Activated T-helper 17 cell treated with anti-CD3 and anti-CD28 coated beads, Interleukin-2, amount 50 U/mL, for 72 hours (primary cell): ENCODE results near the gene GGT6. TPM values are rescaled to one million over a fixed set of nuclear protein-coding genes. Genes with fewer than 3 reads are reported as not detected.
"Not testable (repeated sequence)": the region's sequence is repeated elsewhere in the genome, so short reads cannot be mapped to it uniquely, and the experiment has no call there.

ENCODE experiments used
- ATAC-seq: fragments of 150-1000 bp; cut with Tn5 transposase; replicated peaks from 2 replicates; pipeline ENCODE4 v1.10.0; 2021; ENCODE audit warnings: mild to moderate bottlenecking, moderate library complexity
- H3K27ac Mint-ChIP-seq: one replicate; pipeline ENCODE4 v1.8.0; 2022; ENCODE audit warnings: mixed read lengths
- H3K27me3 Mint-ChIP-seq: one replicate; pipeline ENCODE4 v1.8.0; 2022; ENCODE audit warnings: mixed read lengths
- H3K36me3 Mint-ChIP-seq: one replicate; pipeline ENCODE4 v1.8.0; 2022; ENCODE audit warnings: low read depth, mild to moderate bottlenecking, mixed read lengths
- H3K4me1 Mint-ChIP-seq: one replicate; pipeline ENCODE4 v1.8.0; 2022; ENCODE audit warnings: mixed read lengths
- H3K4me3 Mint-ChIP-seq: one replicate; pipeline ENCODE4 v1.8.0; 2022; ENCODE audit warnings: mild to moderate bottlenecking, mixed read lengths
- H3K9me3 Mint-ChIP-seq: one replicate; pipeline ENCODE4 v1.8.0; 2022; ENCODE audit warnings: mixed read lengths
- total RNA-seq, 2 donors: library from RNA; stranded (reverse); gene quantifications; one replicate each; pipeline ENCODE4 v1.2.3, GENCODE V29; 2022

The GGT6 gene
- total RNA-seq, 2 donors from 2014 or later = not detected

DNA sequence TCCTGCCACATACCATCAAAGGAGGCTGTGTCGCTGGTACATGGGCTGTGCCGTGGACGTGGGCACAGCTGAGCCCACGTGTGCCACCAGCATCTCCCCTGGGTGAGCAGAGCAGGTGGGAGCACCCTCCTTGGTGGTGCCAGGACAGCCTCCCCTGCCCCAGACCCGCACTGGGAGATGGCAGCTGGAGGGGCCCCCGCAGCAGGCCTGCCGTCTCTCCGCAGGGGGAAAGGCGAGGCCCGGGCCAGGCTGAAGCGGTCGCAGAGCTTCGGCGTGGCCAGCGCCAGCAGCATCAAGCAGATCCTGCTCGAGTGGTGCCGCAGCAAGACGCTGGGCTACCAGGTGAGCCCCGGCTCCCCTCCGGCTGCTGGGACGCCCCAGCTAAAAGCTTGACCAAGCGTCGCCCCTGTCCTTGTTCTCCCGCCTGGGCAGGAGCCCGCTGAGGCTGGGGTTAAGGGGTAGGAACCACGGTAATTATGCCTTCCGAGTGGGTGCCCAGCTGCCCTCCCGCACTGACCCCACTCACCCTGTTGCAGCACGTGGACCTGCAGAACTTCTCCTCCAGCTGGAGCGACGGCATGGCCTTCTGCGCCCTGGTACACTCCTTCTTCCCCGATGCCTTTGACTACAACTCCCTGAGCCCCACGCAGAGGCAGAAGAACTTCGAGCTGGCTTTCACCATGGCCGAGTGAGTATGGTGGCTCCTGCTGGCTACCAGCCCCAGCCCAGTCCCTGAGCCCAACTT is 36.4 kb upstream of the GGT6 start:
- ATAC-seq = no peak
- H3K36me3 Mint-ChIP-seq = no peaks in the 10 kb centered on the region
- no peaks in the 10 kb centered on the region for H3K9me3 Mint-ChIP-seq

DNA sequence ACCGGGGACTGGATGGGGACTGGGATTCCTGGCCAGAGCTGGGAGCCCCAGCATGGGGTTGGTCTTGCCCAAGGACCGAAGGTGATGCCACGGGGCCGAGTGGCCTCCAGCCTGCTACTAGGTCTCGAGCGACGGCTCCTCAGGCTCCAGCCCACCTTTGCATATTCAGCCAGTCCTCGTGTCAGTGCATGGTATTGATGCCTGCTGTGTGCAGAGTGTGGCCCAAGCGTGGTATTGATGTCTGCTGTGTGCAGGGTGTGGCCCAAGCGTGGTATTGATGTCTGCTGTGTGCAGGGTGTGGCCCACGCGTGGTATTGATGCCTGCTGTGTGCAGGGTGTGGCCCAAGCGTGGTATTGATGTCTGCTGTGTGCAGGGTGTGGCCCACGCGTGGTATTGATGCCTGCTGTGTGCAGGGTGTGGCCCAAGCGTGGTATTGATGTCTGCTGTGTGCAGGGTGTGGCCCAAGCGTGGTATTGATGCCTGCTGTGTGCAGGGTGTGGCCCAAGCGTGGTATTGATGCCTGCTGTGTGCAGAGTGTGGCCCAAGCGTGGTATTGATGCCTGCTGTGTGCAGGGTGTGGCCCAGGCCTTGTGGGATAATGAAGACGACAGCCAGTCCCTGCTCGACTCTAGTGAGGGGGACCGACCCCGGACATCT is 35.4 kb upstream of the GGT6 start:
- H3K36me3 Mint-ChIP-seq, H3K27ac Mint-ChIP-seq, H3K27me3 Mint-ChIP-seq, H3K4me3 Mint-ChIP-seq, H3K9me3 Mint-ChIP-seq, H3K4me1 Mint-ChIP-seq, ATAC-seq: not testable (repeated sequence)

More for the DNA sequence above, 36.4 kb upstream of the GGT6 start:
- Mint-ChIP-seq H3K27ac (no peak overlapping the region), H3K4me1 (no peaks in the 10 kb centered on the region), H3K27me3 (peaks cover 5% of the 10 kb centered on the region), H3K4me3 (no peak overlapping the region)

DNA sequence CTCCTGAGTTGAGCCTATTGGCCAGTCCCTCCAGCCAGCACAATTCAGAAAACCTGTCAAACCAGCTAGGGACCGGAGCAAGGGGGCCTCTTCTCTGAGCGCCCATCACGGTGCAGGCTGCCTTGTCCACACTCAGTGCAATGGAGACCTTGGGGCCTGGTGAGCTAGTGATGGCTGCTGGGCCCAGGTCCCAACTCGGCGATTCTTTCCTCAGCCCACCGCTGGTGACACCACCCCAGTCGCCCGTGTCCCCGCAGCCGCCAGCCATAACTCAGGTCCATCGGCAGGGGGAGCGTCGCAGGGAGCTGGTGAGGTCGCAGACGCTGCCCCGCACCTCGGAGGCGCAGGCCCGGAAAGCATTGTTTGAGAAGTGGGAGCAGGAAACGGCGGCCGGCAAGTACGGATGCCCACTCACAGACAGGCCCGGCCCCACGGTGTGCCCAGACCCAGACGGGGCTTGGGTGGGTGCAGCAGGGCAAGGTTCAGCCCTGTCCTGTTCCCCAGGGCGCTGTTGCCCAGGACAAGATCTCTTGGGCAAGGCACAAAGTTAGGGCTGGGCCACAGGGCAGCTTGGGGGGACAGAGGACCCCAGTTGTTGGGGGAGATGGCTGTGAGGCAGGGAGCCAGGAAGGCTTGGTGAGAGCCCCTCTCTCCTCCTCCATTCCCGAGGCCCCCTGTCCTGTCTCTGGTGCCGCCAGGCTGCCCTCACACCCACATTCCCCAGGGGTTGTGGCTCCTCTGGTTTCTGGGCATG is 34.7 kb upstream of the GGT6 start:
- Mint-ChIP-seq H3K4me1 (no peaks in the 10 kb centered on the region), H3K27ac (no peak overlapping the region), H3K9me3 (no peaks in the 10 kb centered on the region), H3K4me3 (no peak overlapping the region), H3K27me3 (peaks cover 10% of the 10 kb centered on the region), H3K36me3 (no peaks in the 10 kb centered on the region)
- peak; percentile 34 for ATAC-seq

DNA sequence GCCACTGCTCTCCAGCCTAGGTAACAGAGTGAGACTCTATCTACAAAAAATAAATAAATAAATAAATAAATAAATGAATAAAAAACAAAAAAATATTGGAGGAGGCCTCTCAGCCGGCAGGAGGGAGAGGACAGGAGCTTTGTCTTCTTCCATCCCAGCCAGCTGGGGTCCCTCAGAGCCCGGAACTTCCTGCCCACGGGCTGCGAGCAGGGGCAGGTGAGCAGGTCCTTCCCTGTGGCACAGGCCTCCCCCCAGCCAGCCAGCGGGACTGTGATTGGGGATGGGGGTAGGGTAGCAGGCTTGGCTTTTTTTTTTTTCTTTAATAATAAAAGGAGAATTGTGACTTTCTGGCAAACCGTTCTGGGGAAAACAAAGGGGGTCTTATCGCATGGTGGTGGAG is 34.0 kb upstream of the GGT6 start:
- Mint-ChIP-seq H3K9me3 (no peaks in the 10 kb centered on the region), H3K27ac (no peak overlapping the region), H3K36me3 (no peaks in the 10 kb centered on the region), H3K4me3 (no peak overlapping the region), H3K4me1 (no peaks in the 10 kb centered on the region), H3K27me3 (peaks cover 10% of the 10 kb centered on the region)
- no peak for ATAC-seq

DNA sequence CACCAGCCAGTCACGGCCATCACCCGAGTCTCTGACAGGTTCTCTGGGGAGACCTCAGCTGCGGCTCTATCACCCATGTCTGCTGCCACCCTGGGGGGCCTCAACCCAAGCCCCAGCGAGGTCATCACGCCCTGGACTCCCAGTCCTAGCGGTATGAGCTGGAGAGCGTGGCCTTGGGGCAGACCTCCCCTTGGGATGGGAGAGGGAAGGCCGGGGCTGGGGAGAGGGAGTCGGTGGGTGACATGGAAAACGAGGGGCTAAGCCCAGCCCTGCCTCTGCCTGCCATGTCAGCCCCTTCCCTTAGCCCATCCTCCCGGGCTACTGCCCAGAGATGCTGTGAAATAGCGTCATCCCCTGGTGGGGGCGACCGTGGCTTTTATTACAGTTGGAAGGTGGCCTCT is 32.6 kb upstream of the GGT6 start:
- H3K4me1 Mint-ChIP-seq = no peaks in the 10 kb centered on the region
- no peaks in the 10 kb centered on the region for H3K36me3 Mint-ChIP-seq
- ATAC-seq = no peak
- H3K4me3 Mint-ChIP-seq = no peak overlapping the region
- H3K9me3 Mint-ChIP-seq = no peaks in the 10 kb centered on the region
- no peak overlapping the region for H3K27ac Mint-ChIP-seq
- peaks cover 10% of the 10 kb centered on the region for H3K27me3 Mint-ChIP-seq

DNA sequence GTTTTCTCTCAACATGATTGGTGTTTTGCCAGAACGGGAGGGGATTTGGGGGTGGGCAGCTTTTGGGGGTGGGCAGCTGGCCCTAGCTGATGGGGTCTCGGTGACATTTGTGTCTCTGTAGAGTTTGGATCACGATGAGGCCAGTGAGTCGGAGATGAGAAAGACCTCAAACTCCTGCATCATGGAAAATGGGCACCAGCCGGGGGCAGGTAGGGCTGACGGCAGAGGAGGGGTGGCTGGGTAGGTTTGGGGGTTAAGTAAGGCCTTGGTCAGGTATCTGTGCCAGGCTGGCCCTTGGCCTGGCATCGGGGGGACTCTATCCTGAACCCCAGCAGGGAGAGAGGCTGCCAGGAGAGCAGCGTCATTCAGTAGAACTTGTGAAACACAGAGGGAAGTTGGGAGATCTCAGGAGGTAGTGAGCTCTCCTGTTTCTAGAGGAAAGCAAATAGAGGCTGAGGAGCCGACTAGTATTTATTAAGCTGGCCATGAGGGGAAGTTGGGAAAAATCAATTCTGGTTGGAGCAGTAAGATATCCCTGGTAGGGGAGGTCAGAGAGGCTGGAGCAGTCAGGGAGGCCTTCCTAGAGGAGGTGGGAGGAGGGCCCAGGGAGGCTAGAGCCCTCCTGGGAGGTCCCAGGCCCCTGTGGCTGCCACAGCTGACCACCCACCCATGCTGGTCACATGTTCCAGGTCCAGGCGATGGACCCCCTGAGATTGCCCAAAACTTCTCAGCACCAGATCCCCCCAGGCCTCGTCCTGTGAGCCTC is 32.0 kb upstream of the GGT6 start:
- H3K4me1 Mint-ChIP-seq = no peaks in the 10 kb centered on the region

DNA sequence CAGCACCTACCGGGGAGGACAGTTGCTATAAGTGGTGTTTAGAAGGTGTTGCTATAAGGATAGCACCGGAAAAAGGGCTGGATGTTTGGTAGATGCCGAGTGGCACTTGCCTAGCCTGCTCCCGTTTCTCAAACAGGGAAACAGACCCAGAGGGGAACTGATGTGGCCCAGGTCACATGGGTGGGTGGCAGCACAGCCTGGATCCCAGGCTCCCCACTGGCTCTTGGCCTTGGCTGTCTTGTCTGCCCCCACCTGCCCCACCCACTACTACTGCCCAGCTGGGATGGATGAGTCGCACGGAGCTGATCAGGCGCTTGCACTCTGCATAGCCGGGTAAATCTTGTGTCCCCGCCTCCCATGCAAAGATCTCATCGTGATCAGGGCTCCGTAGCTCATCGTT is 31.2 kb upstream of the GGT6 start:
- Mint-ChIP-seq H3K27me3 (peaks cover 12% of the 10 kb centered on the region), H3K4me3 (no peak overlapping the region), H3K36me3 (no peaks in the 10 kb centered on the region), H3K9me3 (no peaks in the 10 kb centered on the region), H3K4me1 (no peaks in the 10 kb centered on the region), H3K27ac (no peak overlapping the region)
- no peak for ATAC-seq

More for the DNA sequence above, 32.0 kb upstream of the GGT6 start:
- ATAC-seq = no peak
- Mint-ChIP-seq H3K27me3 (peaks cover 10% of the 10 kb centered on the region), H3K9me3 (no peaks in the 10 kb centered on the region), H3K4me3 (no peak overlapping the region), H3K36me3 (no peaks in the 10 kb centered on the region), H3K27ac (no peak overlapping the region)

DNA sequence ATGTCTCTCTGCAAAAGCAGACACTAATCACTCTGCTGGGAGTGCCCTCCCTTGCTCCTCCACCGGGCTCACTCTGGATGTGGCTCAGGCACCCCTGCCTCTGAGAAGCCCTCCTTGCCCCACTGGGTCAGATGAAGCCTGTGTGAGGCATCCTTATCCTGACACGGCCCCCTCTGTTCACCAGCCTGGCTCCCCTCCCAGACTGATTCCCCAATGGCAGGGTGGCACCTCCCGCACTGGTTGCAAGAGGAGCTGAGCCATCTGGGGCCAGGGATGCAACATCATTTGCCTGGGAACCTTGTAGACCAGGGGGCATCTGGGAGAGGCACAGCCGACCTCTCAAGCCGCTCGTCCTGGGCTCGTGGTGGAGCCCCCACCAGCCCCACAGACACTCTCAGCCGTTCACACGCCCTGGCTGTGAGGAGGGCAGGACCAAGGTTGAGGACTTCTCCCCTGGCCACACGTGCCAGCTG is 30.6 kb upstream of the GGT6 start:
- Mint-ChIP-seq H3K9me3 (no peaks in the 10 kb centered on the region), H3K4me3 (no peak overlapping the region), H3K27ac (no peak overlapping the region), H3K36me3 (no peaks in the 10 kb centered on the region), H3K27me3 (peaks cover 17% of the 10 kb centered on the region), H3K4me1 (no peaks in the 10 kb centered on the region)
- no peak for ATAC-seq

DNA sequence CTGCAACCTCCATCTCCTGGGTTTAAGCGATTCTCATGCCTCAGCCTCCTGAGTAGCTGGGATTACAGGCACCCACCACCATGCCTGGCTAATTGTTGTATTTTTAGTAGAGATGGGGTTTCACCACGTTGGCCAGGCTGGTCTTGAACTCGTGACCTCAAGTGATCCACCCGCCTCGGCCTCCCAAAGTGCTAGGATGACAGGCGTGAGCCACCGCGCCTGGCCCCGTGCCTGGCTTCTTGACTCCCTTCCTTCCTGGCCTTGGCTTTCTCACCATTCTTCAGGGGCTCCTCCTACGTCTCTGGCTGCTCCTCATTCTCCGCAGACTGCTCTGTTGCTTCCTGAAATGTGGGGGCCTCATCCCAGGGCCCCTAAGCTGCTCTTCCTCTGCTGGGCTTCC is 29.7 kb upstream of the GGT6 start:
- not testable (repeated sequence) for H3K27ac Mint-ChIP-seq, H3K36me3 Mint-ChIP-seq, ATAC-seq, H3K4me3 Mint-ChIP-seq, H3K4me1 Mint-ChIP-seq, H3K9me3 Mint-ChIP-seq
- H3K27me3 Mint-ChIP-seq = peaks cover 21% of the 10 kb centered on the region

DNA sequence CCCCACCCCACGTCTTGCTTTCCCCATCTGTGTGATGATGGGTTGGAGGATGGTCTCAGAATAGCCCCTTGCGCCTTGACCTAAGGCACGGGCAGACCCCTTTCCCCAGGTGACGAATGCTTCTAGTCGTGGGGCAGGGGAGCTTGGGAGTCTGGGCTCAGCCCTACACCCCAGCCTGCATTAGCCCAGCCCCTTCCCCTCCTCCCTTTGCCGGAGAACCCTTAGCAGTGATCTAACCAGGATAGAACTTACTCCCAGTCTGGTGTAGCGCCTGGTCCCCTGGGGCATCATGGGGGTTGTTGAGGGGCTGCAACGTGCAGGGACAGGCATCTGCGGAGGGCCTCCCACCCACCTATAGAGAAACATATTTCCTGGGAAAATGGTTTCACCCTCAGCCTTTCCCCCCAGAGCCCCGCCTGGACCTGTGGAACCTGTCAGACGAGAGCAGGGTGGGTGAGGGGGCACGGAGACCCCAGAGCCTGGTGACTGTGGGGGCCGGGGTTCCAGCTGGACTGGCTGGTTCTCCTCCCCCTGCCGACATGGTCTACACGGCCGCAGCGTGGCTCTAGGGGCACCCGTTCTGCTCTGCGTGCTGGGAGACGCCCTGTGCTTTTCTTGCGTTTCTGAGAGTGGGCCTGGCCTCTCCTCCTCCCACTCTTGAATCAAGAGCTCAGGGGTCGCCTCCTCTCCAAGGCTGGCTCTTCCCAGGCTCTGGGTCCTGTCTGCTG is 28.7 kb upstream of the GGT6 start:
- no peaks in the 10 kb centered on the region for H3K4me1 Mint-ChIP-seq
- H3K36me3 Mint-ChIP-seq = no peaks in the 10 kb centered on the region
- no peaks in the 10 kb centered on the region for H3K9me3 Mint-ChIP-seq
- peaks cover 21% of the 10 kb centered on the region for H3K27me3 Mint-ChIP-seq
- no peak overlapping the region for H3K27ac Mint-ChIP-seq
- no peak overlapping the region for H3K4me3 Mint-ChIP-seq
- ATAC-seq = no peak

DNA sequence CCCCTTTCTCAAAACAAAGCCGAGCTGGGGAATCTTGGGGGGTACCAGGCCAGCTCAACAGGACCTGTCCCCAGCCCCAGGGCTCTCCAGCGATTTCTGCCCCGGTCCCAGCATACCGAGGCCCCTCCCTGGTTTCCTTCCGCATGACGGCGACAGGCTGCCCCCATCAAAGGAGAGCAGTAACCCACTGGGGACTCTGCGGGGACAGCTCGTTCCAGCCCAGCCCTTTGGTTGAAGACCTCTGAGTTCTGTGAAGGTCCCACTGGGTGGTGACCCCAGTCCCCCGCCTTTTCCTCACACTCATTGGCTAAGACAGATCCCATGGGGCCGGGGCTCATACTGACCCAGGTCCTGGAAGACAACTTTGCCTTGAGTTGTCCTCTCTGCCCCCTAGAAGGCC is 28.0 kb upstream of the GGT6 start:
- Mint-ChIP-seq H3K4me1 (no peaks in the 10 kb centered on the region), H3K36me3 (no peaks in the 10 kb centered on the region), H3K9me3 (no peaks in the 10 kb centered on the region), H3K27ac (no peak overlapping the region), H3K4me3 (no peak overlapping the region), H3K27me3 (peaks cover 28% of the 10 kb centered on the region)
- ATAC-seq = no peak

DNA sequence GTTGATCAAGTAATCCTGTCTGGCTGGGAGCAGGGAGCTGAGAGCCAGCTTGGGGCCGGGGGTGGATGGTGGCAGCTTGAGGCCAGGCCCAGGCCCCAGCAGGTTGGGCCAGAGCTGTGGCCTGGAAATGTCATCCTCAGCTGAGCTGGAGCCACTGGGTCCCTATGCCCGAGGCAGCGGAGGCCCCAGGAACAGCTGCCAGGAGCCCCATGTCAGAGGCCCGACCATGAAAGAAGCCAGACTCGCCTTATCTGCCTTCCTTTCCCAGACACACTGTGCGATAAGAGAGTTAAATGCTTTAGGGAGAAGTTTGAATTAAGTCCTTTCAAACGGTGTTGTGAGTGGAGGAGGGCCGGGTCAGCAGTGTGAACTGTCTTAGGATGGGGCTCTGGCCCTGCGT is 27.4 kb upstream of the GGT6 start:
- Mint-ChIP-seq H3K27ac (no peak overlapping the region), H3K27me3 (peaks cover 34% of the 10 kb centered on the region), H3K9me3 (no peaks in the 10 kb centered on the region), H3K4me1 (no peaks in the 10 kb centered on the region), H3K36me3 (no peaks in the 10 kb centered on the region), H3K4me3 (no peak overlapping the region)
- ATAC-seq = no peak

DNA sequence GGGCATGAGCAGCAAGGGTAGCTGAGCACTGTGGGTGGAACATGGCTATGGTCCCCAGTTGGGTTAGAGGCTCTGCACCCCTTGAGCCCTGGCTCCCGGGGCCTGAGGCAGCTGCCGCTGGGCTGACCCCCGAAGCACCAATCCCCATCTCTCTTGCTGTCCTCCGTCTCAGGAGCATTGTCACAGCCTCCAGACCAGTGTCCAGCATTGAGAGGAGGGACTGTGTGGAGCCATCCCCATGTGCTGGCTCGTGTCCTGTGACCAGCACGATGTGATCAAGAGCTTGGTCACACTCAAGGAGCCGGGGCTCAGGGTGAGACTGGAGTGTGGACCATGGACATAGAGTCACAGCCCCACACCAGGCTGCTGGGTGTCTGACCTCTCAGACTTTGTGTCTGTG is 26.8 kb upstream of the GGT6 start:
- no peaks in the 10 kb centered on the region for H3K4me1 Mint-ChIP-seq
- no peak overlapping the region for H3K4me3 Mint-ChIP-seq
- H3K36me3 Mint-ChIP-seq = no peaks in the 10 kb centered on the region
- H3K27ac Mint-ChIP-seq = no peak overlapping the region
- H3K27me3 Mint-ChIP-seq = peaks cover 33% of the 10 kb centered on the region
- no peak for ATAC-seq
- H3K9me3 Mint-ChIP-seq = no peaks in the 10 kb centered on the region

DNA sequence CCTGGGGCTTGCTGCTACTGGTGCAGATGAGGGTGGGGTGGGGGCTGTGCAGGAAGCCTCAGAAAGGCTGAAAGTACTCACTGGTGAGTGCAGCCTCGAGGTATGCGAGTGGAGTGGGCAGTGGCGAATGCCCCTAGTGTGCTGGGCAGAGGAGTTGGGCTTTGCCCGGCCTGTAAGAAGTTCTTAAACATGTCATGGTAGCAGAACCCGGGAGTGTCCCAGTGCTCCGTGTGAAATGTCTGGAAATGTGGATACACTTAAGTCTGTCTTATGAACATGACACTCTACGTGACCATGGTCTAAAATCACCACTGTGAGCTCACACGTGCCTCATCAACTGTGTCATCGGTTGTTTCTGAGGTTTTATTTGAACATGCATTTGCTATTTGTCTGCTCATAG is 25.7 kb upstream of the GGT6 start:
- no peak overlapping the region for H3K4me3 Mint-ChIP-seq
- H3K9me3 Mint-ChIP-seq = no peaks in the 10 kb centered on the region
- peaks cover 37% of the 10 kb centered on the region for H3K27me3 Mint-ChIP-seq
- no peak overlapping the region for H3K27ac Mint-ChIP-seq
- no peak for ATAC-seq
- H3K36me3 Mint-ChIP-seq = no peaks in the 10 kb centered on the region
- H3K4me1 Mint-ChIP-seq = no peaks in the 10 kb centered on the region
